ENCODE results near the gene OCIAD2.

Gene OCIAD2

DNA sequence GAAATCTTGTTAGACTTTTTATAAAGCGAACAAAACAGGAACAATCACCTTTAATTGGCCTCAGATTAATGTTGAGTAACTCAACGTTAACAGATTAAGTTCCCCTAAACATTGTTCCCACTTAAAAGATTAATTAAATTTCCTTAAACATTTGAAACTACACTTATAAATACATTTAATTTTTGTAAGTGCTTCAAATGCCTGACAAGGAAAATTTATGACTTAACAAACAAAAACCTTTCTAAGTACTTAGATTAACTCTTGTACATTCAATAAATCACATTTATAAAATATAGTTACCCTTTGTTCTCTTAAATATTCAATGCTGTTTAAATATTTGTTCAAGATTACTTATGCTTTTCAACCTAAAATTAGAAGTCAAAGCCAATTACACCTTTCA lies 39.4 kb upstream of the OCIAD2 start:
- no peaks in the 10 kb centered on the region for H3K27me3 ChIP-seq (replicated peaks; ENCODE audit: control insufficient read depth, insufficient read depth, low read length)
- DNase-seq (ENCODE audit: extremely low read depth, insufficient read length), result no peak
- no peaks in the 10 kb centered on the region for H3K36me3 ChIP-seq (ENCODE audit: control insufficient read depth, insufficient read depth, low read length)
- TF ChIP-seq, protein P1, sequence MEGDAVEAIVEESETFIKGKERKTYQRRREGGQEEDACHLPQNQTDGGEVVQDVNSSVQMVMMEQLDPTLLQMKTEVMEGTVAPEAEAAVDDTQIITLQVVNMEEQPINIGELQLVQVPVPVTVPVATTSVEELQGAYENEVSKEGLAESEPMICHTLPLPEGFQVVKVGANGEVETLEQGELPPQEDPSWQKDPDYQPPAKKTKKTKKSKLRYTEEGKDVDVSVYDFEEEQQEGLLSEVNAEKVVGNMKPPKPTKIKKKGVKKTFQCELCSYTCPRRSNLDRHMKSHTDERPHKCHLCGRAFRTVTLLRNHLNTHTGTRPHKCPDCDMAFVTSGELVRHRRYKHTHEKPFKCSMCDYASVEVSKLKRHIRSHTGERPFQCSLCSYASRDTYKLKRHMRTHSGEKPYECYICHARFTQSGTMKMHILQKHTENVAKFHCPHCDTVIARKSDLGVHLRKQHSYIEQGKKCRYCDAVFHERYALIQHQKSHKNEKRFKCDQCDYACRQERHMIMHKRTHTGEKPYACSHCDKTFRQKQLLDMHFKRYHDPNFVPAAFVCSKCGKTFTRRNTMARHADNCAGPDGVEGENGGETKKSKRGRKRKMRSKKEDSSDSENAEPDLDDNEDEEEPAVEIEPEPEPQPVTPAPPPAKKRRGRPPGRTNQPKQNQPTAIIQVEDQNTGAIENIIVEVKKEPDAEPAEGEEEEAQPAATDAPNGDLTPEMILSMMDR (IDR thresholded peaks at IDR 0.05; ENCODE audit: insufficient read depth, low read length, poor library complexity, severe bottlenecking), result no peak
- no peak overlapping the region for H3K4me3 ChIP-seq (replicated peaks; ENCODE audit: low read depth, low read length)

DNA sequence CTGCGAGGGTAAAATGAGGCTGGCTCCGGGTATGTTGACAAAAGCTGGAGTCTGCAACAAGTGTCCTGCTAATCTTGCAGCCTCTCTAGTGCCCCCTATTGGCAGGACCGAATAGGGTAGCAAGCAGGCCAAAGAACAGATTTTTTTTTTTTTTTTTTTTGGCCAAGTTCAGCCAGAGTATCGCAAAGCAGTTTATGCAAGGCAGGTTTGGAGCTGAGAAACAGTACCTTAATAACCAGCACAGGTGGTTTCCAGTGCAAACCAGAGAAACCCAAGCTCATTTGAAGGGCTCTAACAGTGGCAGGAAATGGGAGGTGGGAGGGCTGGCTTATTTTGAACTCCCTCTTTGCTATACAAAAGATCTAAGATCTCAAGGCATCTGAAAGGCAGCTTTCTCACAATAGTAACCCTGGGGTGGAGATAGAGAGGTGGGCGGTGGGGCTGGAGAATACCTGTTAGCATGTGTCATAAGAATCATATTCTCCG lies 38.2 kb upstream of the OCIAD2 start:
- no peaks in the 10 kb centered on the region for H3K36me3 ChIP-seq (ENCODE audit: control insufficient read depth, insufficient read depth, low read length)
- no peak overlapping the region for H3K4me3 ChIP-seq (replicated peaks; ENCODE audit: low read depth, low read length)
- H3K27me3 ChIP-seq (replicated peaks; ENCODE audit: control insufficient read depth, insufficient read depth, low read length), result no peaks in the 10 kb centered on the region
- TF ChIP-seq, protein P1 (IDR thresholded peaks at IDR 0.05; ENCODE audit: insufficient read depth, low read length, poor library complexity, severe bottlenecking), result peak; percentile 66
- no peak for DNase-seq (ENCODE audit: extremely low read depth, insufficient read length)

DNA sequence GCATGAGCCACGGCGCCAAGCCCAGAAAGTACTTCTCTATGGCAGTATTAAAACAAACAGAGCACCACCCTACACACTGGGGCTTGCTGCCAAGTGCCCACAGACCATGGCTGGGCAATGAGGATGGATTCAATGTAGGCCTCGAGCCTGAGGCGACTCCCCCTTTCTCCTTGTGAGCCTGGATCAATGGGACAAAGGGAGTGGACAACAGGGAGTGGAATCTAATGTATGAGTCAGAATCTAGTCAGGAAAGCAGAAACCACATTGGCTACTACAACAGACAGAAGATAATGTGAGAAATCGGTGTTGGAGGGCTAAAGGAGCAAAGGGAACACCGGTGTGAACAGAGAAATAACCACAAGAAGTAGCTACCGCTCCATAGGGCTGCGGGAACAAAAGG lies 37.7 kb upstream of the OCIAD2 start:
- H3K27me3 ChIP-seq (replicated peaks; ENCODE audit: control insufficient read depth, insufficient read depth, low read length), result no peaks in the 10 kb centered on the region
- no peak overlapping the region for H3K4me3 ChIP-seq (replicated peaks; ENCODE audit: low read depth, low read length)
- DNase-seq (ENCODE audit: extremely low read depth, insufficient read length), result no peak
- H3K36me3 ChIP-seq (ENCODE audit: control insufficient read depth, insufficient read depth, low read length), result no peaks in the 10 kb centered on the region
- TF ChIP-seq, protein P1 (IDR thresholded peaks at IDR 0.05; ENCODE audit: insufficient read depth, low read length, poor library complexity, severe bottlenecking), result no peak

DNA sequence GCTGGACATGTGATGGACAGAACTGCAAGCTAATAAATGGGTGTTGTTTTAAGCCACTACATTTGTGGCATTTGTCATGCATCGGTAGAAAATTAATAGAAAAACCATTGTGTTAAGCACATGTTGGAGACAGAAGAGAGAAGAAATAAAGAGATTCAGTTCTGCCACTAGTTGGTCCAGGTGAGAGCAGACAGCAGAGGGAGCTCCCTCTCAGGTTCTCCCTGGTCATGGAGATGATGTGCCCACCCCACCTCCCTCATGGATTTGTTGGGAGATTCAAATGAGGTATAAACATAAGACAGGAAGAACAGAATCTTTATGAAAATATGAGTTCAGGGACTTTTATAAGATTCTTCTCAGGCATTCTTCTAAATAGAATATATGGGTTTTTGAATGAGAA lies 36.8 kb upstream of the OCIAD2 start:
- no peak for DNase-seq (ENCODE audit: extremely low read depth, insufficient read length)
- Histone ChIP-seq H3K36me3 (ENCODE audit: control insufficient read depth, insufficient read depth, low read length) (no peaks in the 10 kb centered on the region), H3K4me3 (replicated peaks; ENCODE audit: low read depth, low read length) (no peak overlapping the region), H3K27me3 (replicated peaks; ENCODE audit: control insufficient read depth, insufficient read depth, low read length) (no peaks in the 10 kb centered on the region)
- TF ChIP-seq, protein P1 (IDR thresholded peaks at IDR 0.05; ENCODE audit: insufficient read depth, low read length, poor library complexity, severe bottlenecking), result peak; percentile 48

DNA sequence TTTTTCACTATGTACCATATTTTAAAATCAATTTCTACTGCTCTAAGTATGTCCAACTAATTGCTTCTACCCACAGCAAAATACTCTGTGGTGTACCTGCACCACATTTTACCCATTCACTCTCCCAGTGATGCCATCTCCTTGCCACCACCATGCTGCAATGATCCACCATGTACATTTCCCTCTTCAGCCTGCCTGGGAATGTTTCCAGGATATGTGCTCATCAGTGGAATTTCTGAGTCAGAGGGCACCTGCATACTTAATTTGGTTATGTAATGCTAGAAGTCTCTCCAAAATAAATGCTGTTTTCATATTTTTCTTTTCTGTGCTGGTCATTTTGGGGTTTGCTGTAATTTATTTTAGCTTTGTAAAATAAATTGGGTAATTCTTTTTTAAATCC lies 33.2 kb upstream of the OCIAD2 start:
- TF ChIP-seq, protein P1 (IDR thresholded peaks at IDR 0.05; ENCODE audit: insufficient read depth, low read length, poor library complexity, severe bottlenecking), result no peak
- no peaks in the 10 kb centered on the region for H3K36me3 ChIP-seq (ENCODE audit: control insufficient read depth, insufficient read depth, low read length)
- H3K27me3 ChIP-seq (replicated peaks; ENCODE audit: control insufficient read depth, insufficient read depth, low read length), result no peaks in the 10 kb centered on the region
- no peak overlapping the region for H3K4me3 ChIP-seq (replicated peaks; ENCODE audit: low read depth, low read length)
- DNase-seq (ENCODE audit: extremely low read depth, insufficient read length), result no peak

DNA sequence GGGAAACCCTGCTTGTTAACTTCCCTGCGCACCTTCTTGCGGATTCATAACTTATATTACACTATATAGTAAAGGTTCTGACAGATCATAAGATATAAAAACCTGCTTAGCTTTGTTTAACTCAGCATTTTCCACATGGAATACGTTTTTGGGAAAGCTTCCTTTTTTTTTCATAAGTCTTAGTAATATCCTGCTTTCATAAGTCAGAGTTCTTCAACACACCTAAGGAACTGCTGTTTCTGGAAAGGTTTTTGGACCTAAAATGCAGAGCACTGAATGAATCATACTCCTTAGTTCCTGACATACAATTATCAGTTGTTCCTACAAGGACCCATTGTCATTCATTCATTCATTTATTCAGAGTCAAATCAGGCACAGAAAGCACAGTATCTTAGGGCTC lies 32.3 kb upstream of the OCIAD2 start:
- Histone ChIP-seq H3K4me3 (replicated peaks; ENCODE audit: low read depth, low read length) (no peak overlapping the region), H3K27me3 (replicated peaks; ENCODE audit: control insufficient read depth, insufficient read depth, low read length) (no peaks in the 10 kb centered on the region), H3K36me3 (ENCODE audit: control insufficient read depth, insufficient read depth, low read length) (no peaks in the 10 kb centered on the region)
- no peak for DNase-seq (ENCODE audit: extremely low read depth, insufficient read length)
- TF ChIP-seq, protein P1 (IDR thresholded peaks at IDR 0.05; ENCODE audit: insufficient read depth, low read length, poor library complexity, severe bottlenecking), result no peak

Data from GM06990 (cell line).